Tibial artery (tissue), 4 donors: ENCODE data around the gene KLF13.

Source experiments
- DNase-seq, 2 donors: peaks; one replicate each; pipeline ENCODE4 v3.0.0-alpha.2; 2019
- H3K27ac ChIP-seq, 2 donors: fragments of 200-600 bp; sonication (generic) in 1 of 2; 1 replicate in 1 of 2; 2 replicates in 1 of 2; pipeline ENCODE4 v1.5.1; 2018 to 2019; ENCODE audit warnings: mild to moderate bottlenecking in 1 of 2
- H3K27me3 ChIP-seq, 2 donors: fragments of 200-600 bp; sonication (generic) in 1 of 2; one replicate each; pipeline versions ENCODE4 v1.5.1 to v1.6.0; 2016 to 2019
- H3K36me3 ChIP-seq, 3 donors: fragments of 200-600 bp; sonication (generic) in 2 of 3; one replicate each; pipeline ENCODE4 v1.5.1; 2016 to 2019; ENCODE audit warnings: mild to moderate bottlenecking in 2 of 3
- H3K4me1 ChIP-seq, 4 donors: fragments of 200-600 bp; sonication (generic) in 2 of 4; 1 replicate in 3 of 4; 2 replicates in 1 of 4; pipeline ENCODE4 v1.5.1; 2016 to 2019
- H3K4me3 ChIP-seq, 2 donors: fragments of 200-600 bp; sonication (generic) in 1 of 2; 1 replicate in 1 of 2; 2 replicates in 1 of 2; pipeline ENCODE4 v1.5.1; 2018 to 2019; ENCODE audit warnings: mild to moderate bottlenecking in 2 of 2
- H3K9me3 ChIP-seq, 3 donors: fragments of 200-600 bp; sonication (generic) in 1 of 3; one replicate each; pipeline ENCODE4 v1.5.1; 2016 to 2019
- CTCF ChIP-seq, 2 experiments: fragments of 200-600 bp in 1 of 2; fragments of 450-650 bp in 1 of 2; IDR thresholded peaks; one replicate each; pipeline ENCODE4 v1.5.1; 2017 to 2019; ENCODE audit warnings: antibody characterized with exemption in 2 of 2, mild to moderate bottlenecking in 1 of 2, moderate library complexity in 1 of 2
- intact Hi-C: fragments of 100-400 bp; cut with DNase I; formaldehyde crosslinking; loops from one replicate; pipeline ENCODE4 v1.15.0; 2023; ENCODE audit warnings: low total_unique reads

Gene KLF13

GRCh38 chr15:31381801-31382712, 55.4 kb downstream of the KLF13 start:
- Histone ChIP-seq H3K4me3 (no peak overlapping the region), H3K4me1 (peaks cover 0 to under 1% (median 0%) of the 10 kb centered on the region in 4 donors), H3K36me3 (peaks cover 22 to 47% (median 36%) of the 10 kb centered on the region in 3 donors), H3K27ac (no peak overlapping the region), H3K9me3 (no peaks in the 10 kb centered on the region), H3K27me3 (no peaks in the 10 kb centered on the region)
- peak in 1 of 2 donors; percentile 53 for DNase-seq
- TF ChIP-seq CTCF (IDR thresholded peaks at IDR 0.05) = no peak
- intact Hi-C loops = no loop called here

- no peak for TF ChIP-seq CTCF (IDR thresholded peaks at IDR 0.05)
- Histone ChIP-seq H3K36me3 (peaks cover 22 to 47% (median 36%) of the 10 kb centered on the region in 3 donors), H3K4me1 (peaks cover 0 to 7% (median 2%) of the 10 kb centered on the region in 4 donors), H3K27ac (no peak overlapping the region), H3K9me3 (no peaks in the 10 kb centered on the region), H3K4me3 (no peak overlapping the region), H3K27me3 (no peaks in the 10 kb centered on the region)
- intact Hi-C loops = no loop called here
- no peak for DNase-seq
Observed at GRCh38 chr15:31382713-31383045, 56.0 kb downstream of the KLF13 start.

- TF ChIP-seq CTCF (IDR thresholded peaks at IDR 0.05) = no peak
- intact Hi-C loops = no loop called here
- Histone ChIP-seq H3K27me3 (no peaks in the 10 kb centered on the region), H3K9me3 (no peaks in the 10 kb centered on the region), H3K4me1 (peaks cover 0 to 12% (median 5%) of the 10 kb centered on the region in 4 donors), H3K36me3 (peaks cover 22 to 43% (median 33%) of the 10 kb centered on the region in 3 donors), H3K4me3 (no peak overlapping the region), H3K27ac (no peak overlapping the region)
- no peak for DNase-seq
Observed at GRCh38 chr15:31383139-31383538, 56.5 kb downstream of the KLF13 start.

- TF ChIP-seq CTCF (IDR thresholded peaks at IDR 0.05) = no peak
- intact Hi-C loops = no loop called here
- Histone ChIP-seq H3K27ac (no peak overlapping the region), H3K9me3 (no peaks in the 10 kb centered on the region), H3K27me3 (no peaks in the 10 kb centered on the region), H3K4me1 (peaks cover 0 to 14% (median 7%) of the 10 kb centered on the region in 4 donors), H3K4me3 (no peak overlapping the region), H3K36me3 (peaks cover 13 to 31% (median 25%) of the 10 kb centered on the region in 3 donors)
- no peak for DNase-seq
Observed at GRCh38 chr15:31384568-31384967, 57.9 kb downstream of the KLF13 start.

GRCh38 chr15:31385736-31386135, 59.1 kb downstream of the KLF13 start:
- no peak for DNase-seq
- Histone ChIP-seq H3K4me3 (no peak overlapping the region), H3K27me3 (no peaks in the 10 kb centered on the region), H3K27ac (no peak overlapping the region), H3K4me1 (peaks cover 0 to 20% (median 7%) of the 10 kb centered on the region in 4 donors), H3K36me3 (peaks cover 2 to 19% (median 14%) of the 10 kb centered on the region in 3 donors), H3K9me3 (peaks cover 0 to 6% (median 0%) of the 10 kb centered on the region in 3 donors)
- no peak for TF ChIP-seq CTCF (IDR thresholded peaks at IDR 0.05)
- intact Hi-C loops = no loop called here
